Endothelial cell of umbilical vein (primary cell): Measurements from ENCODE around the gene RBMS3. TPM values are rescaled to one million over a fixed set of nuclear protein-coding genes. Genes with fewer than 3 reads are reported as not detected.
A peak's percentile ranks its signal among the peaks of the same experiment; 100 is the strongest.

Experiments
- BruUV-seq: library from RNA; stranded (reverse); fragments of 400-500 nt; replicated peaks from 2 replicates; lab custom pipeline; 2021; lab: Mats Ljungman, UMichigan
- CTCF ChIA-PET: fragments of 300-600, 350-600 bp; sonication (Branson Sonifier 250); formaldehyde crosslinking; loops from one replicate; lab custom pipeline; 2021; ENCODE audit warnings: antibody characterized with exemption, inconsistent platforms; lab: Charles Lee
- POLR2A ChIA-PET: fragments of 300-600, 350-600 bp; sonication (Branson Sonifier 250); formaldehyde crosslinking; loops from one replicate; lab custom pipeline; 2021; ENCODE audit warnings: antibody characterized with exemption, inconsistent platforms; lab: Charles Lee
- DNase-seq: peaks from one replicate; pipeline ENCODE4 v3.0.0-alpha.2; 2011; ENCODE audit warnings: low read depth, low spot score
- FAIRE-seq: peaks from 2 replicates; lab custom pipeline; 2011; peaks lifted over from hg19 to GRCh38; lab: Jason Lieb, UNC
- H2AFZ ChIP-seq: 2 replicates; pipeline ENCODE4 v1.6.0; 2012; ENCODE audit warnings: low read depth, low read length, control low read depth, inconsistent platforms
- H3K27ac ChIP-seq: 2 replicates; pipeline ENCODE4 v1.5.1; 2011; ENCODE audit warnings: low read depth, mild to moderate bottlenecking, control low read depth, low read length, moderate library complexity; ENCODE audit not compliant: insufficient read depth
- H3K27me3 ChIP-seq, 2 experiments: 2 replicates each; pipeline versions ENCODE4 v1.6.0 to v1.6.1; 2011; ENCODE audit warnings: low read length in 2 of 2, mixed read lengths in 1 of 2; ENCODE audit not compliant: control insufficient read depth in 2 of 2, insufficient read depth in 2 of 2
- H3K36me3 ChIP-seq, 2 experiments: 2 replicates in 1 of 2; 3 replicates in 1 of 2; pipeline ENCODE4 v1.5.1; 2011; ENCODE audit warnings: low read length in 2 of 2, mild to moderate bottlenecking in 1 of 2, moderate library complexity in 1 of 2; ENCODE audit not compliant: control insufficient read depth in 2 of 2, insufficient read depth in 2 of 2; ENCODE audit errors: extremely low read depth in 1 of 2
- H3K4me1 ChIP-seq: 3 replicates; pipeline ENCODE4 v1.5.1; 2011; ENCODE audit warnings: mild to moderate bottlenecking, low read length; ENCODE audit not compliant: control insufficient read depth, insufficient read depth; ENCODE audit errors: extremely low read depth
- H3K4me2 ChIP-seq: 2 replicates; pipeline ENCODE4 v1.6.1; 2011; ENCODE audit warnings: low read length, control low read depth, mixed read lengths; ENCODE audit not compliant: insufficient read depth
- H3K4me3 ChIP-seq, 3 experiments: fragments of 200-600 bp in 1 of 3; sonication (generic), shearing (Covaris generic) in 1 of 3; replicated peaks in 1 of 3; 2 replicates each; pipeline ENCODE4 v1.5.1; 2011 to 2016; ENCODE audit warnings: control low read depth in 3 of 3, low read length in 3 of 3, mild to moderate bottlenecking in 2 of 3, inconsistent platforms in 1 of 3, low read depth in 1 of 3, moderate library complexity in 1 of 3; ENCODE audit not compliant: insufficient read depth in 1 of 3
- H3K79me2 ChIP-seq: 2 replicates; pipeline ENCODE4 v1.6.0; 2012; ENCODE audit warnings: low read length, inconsistent platforms; ENCODE audit not compliant: control insufficient read depth, insufficient read depth
- H3K9ac ChIP-seq: replicated peaks from 2 replicates; pipeline ENCODE3; 2011; ENCODE audit warnings: low read length, control low read depth; ENCODE audit not compliant: insufficient read depth; ENCODE audit errors: extremely low read depth
- H3K9me1 ChIP-seq: replicated peaks from 3 replicates; pipeline ENCODE4 v1.6.0; 2011; ENCODE audit warnings: mild to moderate bottlenecking, low read length; ENCODE audit not compliant: control insufficient read depth, insufficient read depth; ENCODE audit errors: extremely low read depth
- H3K9me3 ChIP-seq: replicated peaks from 2 replicates; pipeline ENCODE4 v1.5.1; 2012; ENCODE audit warnings: low read length, inconsistent platforms; ENCODE audit not compliant: control insufficient read depth, insufficient read depth
- H4K20me1 ChIP-seq: replicated peaks from 2 replicates; pipeline ENCODE3; 2011; ENCODE audit warnings: mild to moderate bottlenecking, low read length; ENCODE audit not compliant: control insufficient read depth, insufficient read depth; ENCODE audit errors: extremely low read depth
- CTCF ChIP-seq, 2 donors: IDR thresholded peaks; 1 replicate in 1 of 2; 2 replicates in 1 of 2; pipeline ENCODE4 v1.5.1; 2011; ENCODE audit warnings: low read length in 2 of 2, mild to moderate bottlenecking in 2 of 2, moderate library complexity in 2 of 2, control low read depth in 1 of 2, inconsistent platforms in 1 of 2, low read depth in 1 of 2; ENCODE audit not compliant: insufficient read depth in 1 of 2; ENCODE audit errors: extremely low read depth in 1 of 2
- FOS ChIP-seq: IDR thresholded peaks from 2 replicates; pipeline ENCODE4 v1.6.1; 2011; ENCODE audit warnings: mild to moderate bottlenecking, low read length, moderate library complexity, borderline replicate concordance; ENCODE audit not compliant: insufficient read depth
- GATA2 ChIP-seq: IDR thresholded peaks from 2 replicates; pipeline ENCODE4 v1.7.0; 2011; ENCODE audit warnings: low read depth, mild to moderate bottlenecking, moderate library complexity, mixed read lengths, low read length; ENCODE audit not compliant: insufficient read length, insufficient read depth
- JUN ChIP-seq: IDR thresholded peaks from 2 replicates; pipeline ENCODE4 v1.6.1; 2011; ENCODE audit warnings: borderline replicate concordance, low read depth; ENCODE audit not compliant: insufficient read length, insufficient read depth
- MAX ChIP-seq: IDR thresholded peaks from 2 replicates; pipeline ENCODE4 v1.6.1; 2011; ENCODE audit not compliant: insufficient read depth, insufficient read length
- MYC ChIP-seq: IDR thresholded peaks from one replicate; pipeline ENCODE4 v1.6.1; 2011; ENCODE audit warnings: mild to moderate bottlenecking, low read depth, low read length
- POLR2A ChIP-seq: IDR thresholded peaks from 2 replicates; pipeline ENCODE4 v1.6.1; 2012; ENCODE audit warnings: low read depth, mild to moderate bottlenecking, control low read depth, low read length
- POLR2AphosphoS5 ChIP-seq: IDR thresholded peaks from 2 replicates; pipeline ENCODE4 v1.6.1; 2012; ENCODE audit warnings: low read depth, mild to moderate bottlenecking, control low read depth, low read length, moderate library complexity; ENCODE audit not compliant: insufficient read depth
- dilution Hi-C: fragments of 300-500 bp; cut with MboI; formaldehyde crosslinking; loops from one replicate; pipeline ENCODE4 v1.15.0; 2019; ENCODE audit warnings: low sequenced_read_pairs; ENCODE audit not compliant: extremely low pct_ligation_motif_present
- intact Hi-C: fragments of 100-400 bp; cut with micrococcal nuclease; formaldehyde crosslinking; loops from one replicate; pipeline ENCODE4 v1.10.0; 2022
- polyA plus RNA-seq, 4 experiments: library from polyadenylated mRNA; depleted of rRNA in 3 of 4; stranded (reverse) in 3 of 4; unstranded in 1 of 4; fragments of >200 nt; gene quantifications; 2 replicates each; pipeline versions ENCODE4 v1.2.1 to v1.2.3, GENCODE V29; 2011 to 2012; ENCODE audit warnings: missing spikeins in 1 of 4
- total RNA-seq: library from RNA; stranded (reverse); gene quantifications from 2 replicates; pipeline ENCODE4 v1.2.3, GENCODE V29; 2021

Gene RBMS3
- total and polyA plus RNA-seq, 2 donors (not counting 3 experiments of a cell fraction or from before 2014, with no cell fraction given), result 13.6 to 42.3 TPM

GRCh38 chr3:29758108-29758433, 477.2 kb downstream of the RBMS3 start:
- ChIA-PET CTCF (interaction anchor here (2.5 kb wide), 1 partner anchor 842 kb away, joined by 20 read pairs; no protein-coding TSS in a partner anchor), POLR2A (no interaction called here)
- BruUV-seq, result TSS peak; percentile 87
- H3K9me3 ChIP-seq, result no peaks in the 10 kb centered on the region
- no peaks in the 10 kb centered on the region for H3K79me2 ChIP-seq
- intact Hi-C loops, result loop anchor here (1.0 to 5.0 kb wide), 10 partner anchors 75 to 842 kb away; partner anchors contain the start of gene RBMS3
- peak overlapping the region; percentile 98 for H3K27ac ChIP-seq
- DNase-seq (no peak), FAIRE-seq (no peak)
- H3K36me3 ChIP-seq, result no peaks in the 10 kb centered on the region
- no peak overlapping the region for H3K4me3 ChIP-seq
- H2AFZ ChIP-seq, result no peak overlapping the region
- H3K9ac ChIP-seq, result peak overlapping the region; percentile 75
- no peaks in the 10 kb centered on the region for H3K27me3 ChIP-seq
- peak overlapping the region; percentile 85 for H3K4me2 ChIP-seq
- dilution Hi-C loops, result no loop called here
- H4K20me1 ChIP-seq, result no peaks in the 10 kb centered on the region
- peaks cover 40% of the 10 kb centered on the region for H3K4me1 ChIP-seq
- TF ChIP-seq GATA2 (peak; percentile 21), JUN (no peak), POLR2AphosphoS5 (no peak), FOS (no peak)
- H3K9me1 ChIP-seq, result no peaks in the 10 kb centered on the region

GRCh38 chr3:29758434-29759322, 477.8 kb downstream of the RBMS3 start:
- peak overlapping the region; percentile 75 for H3K9ac ChIP-seq
- peak overlapping the region; percentile 44 for H2AFZ ChIP-seq
- no peaks in the 10 kb centered on the region for H3K36me3 ChIP-seq
- H3K4me2 ChIP-seq, result peak overlapping the region; percentile 85
- H3K4me1 ChIP-seq, result peaks cover 40% of the 10 kb centered on the region
- no peaks in the 10 kb centered on the region for H3K79me2 ChIP-seq
- no peaks in the 10 kb centered on the region for H3K27me3 ChIP-seq
- no peaks in the 10 kb centered on the region for H3K9me1 ChIP-seq
- H3K9me3 ChIP-seq, result no peaks in the 10 kb centered on the region
- intact Hi-C loops, result loop anchor here (1.0 to 5.0 kb wide), 10 partner anchors 75 to 842 kb away; partner anchors contain the start of gene RBMS3
- peak overlapping the region in 1 of 3 experiments; percentile 45 for H3K4me3 ChIP-seq
- peak; percentile 88 for DNase-seq
- CTCF ChIA-PET, result interaction anchor here (1.1 to 2.5 kb wide), 7 partner anchors 64 to 1091 kb away, joined by 3 to 20 read pairs (median 4); no protein-coding TSS in a partner anchor
- TSS peak; percentile 70 for BruUV-seq
- peak; percentile 90 for FAIRE-seq
- H3K27ac ChIP-seq, result peak overlapping the region; percentile 98
- POLR2A ChIA-PET, result no interaction called here
- no peaks in the 10 kb centered on the region for H4K20me1 ChIP-seq
- no peak for TF ChIP-seq CTCF (IDR thresholded peaks at IDR 0.05; ENCODE audit: extremely low read depth in 1 of 2, insufficient read depth in 1 of 2, low read depth in 1 of 2, low read length in 2 of 2)
- no peak for TF ChIP-seq MAX
- peak; percentile 54 for TF ChIP-seq FOS
- TF ChIP-seq POLR2AphosphoS5, result no peak
- TF ChIP-seq MYC, result no peak
- TF ChIP-seq JUN, result peak; percentile 65
- TF ChIP-seq GATA2, result no peak
- TF ChIP-seq POLR2A, result peak; percentile 15
- dilution Hi-C loops, result no loop called here
